GM19035 (cell line): Measurements from ENCODE around the gene ZBTB39.

ENCODE experiments used
- ATAC-seq: cut with Tn5 transposase; IDR thresholded peaks from one replicate; pipeline ENCODE4 v1.9.1; 2021; ENCODE audit not compliant: unreplicated experiment

The ZBTB39 gene

DNA sequence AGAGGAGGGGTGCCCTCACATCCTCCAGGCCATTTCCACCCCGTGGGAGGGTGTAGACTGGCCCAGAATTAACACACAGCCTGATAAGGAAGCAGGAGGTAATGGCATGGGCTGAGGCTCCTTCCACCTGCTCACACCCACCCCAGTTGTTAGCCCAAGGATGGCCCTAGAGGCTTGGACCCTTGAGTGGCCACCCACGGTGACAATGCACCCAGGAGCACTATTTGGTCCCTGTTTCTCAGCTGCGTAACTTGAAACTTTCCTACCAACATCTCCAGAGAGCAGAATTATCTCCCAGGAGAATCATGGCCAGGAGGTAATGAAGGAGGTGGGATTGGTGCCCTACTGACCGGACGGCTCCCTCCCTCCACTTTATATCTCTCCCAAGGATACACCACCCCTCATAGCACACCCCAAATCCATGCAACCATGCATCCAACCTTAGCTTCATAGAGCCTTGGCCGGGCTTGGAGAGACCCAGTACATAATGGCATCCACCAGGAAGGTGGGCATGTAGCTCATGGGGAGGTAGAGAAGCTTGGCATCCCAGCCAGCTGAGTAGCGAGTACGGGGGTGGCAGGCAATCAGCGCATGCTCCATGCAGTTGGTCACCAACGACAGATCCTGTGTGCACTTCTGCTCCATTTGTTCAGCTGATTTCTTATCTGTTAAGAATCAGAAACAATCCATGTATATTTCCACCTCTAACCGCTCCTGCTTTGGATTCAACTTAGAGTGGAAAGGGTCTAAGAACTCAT, 54.6 kb downstream of the ZBTB39 start:
- no peak for ATAC-seq

DNA sequence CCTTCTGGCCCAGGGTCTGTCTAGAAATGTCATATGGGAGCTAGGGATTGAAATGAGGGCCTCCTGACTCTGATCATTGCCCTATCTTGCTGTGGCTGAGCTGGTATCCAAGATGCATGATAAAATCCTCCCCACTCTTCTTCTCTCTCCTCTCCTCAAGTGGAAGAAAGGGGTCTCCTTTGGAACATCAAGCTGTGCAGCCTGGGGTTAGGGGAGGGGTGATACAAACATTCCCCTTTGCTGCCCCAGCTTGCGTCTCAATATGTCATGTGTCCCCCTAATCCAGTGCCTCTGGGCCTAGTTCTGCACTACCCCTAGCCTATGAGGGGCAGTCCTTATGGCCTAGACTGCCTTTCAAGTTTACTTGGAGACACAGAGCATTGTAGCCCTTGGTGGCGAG, 57.5 kb downstream of the ZBTB39 start:
- ATAC-seq: no peak
